ENCODE measurements around the gene PRSS50.

The PRSS50 gene

DNA sequence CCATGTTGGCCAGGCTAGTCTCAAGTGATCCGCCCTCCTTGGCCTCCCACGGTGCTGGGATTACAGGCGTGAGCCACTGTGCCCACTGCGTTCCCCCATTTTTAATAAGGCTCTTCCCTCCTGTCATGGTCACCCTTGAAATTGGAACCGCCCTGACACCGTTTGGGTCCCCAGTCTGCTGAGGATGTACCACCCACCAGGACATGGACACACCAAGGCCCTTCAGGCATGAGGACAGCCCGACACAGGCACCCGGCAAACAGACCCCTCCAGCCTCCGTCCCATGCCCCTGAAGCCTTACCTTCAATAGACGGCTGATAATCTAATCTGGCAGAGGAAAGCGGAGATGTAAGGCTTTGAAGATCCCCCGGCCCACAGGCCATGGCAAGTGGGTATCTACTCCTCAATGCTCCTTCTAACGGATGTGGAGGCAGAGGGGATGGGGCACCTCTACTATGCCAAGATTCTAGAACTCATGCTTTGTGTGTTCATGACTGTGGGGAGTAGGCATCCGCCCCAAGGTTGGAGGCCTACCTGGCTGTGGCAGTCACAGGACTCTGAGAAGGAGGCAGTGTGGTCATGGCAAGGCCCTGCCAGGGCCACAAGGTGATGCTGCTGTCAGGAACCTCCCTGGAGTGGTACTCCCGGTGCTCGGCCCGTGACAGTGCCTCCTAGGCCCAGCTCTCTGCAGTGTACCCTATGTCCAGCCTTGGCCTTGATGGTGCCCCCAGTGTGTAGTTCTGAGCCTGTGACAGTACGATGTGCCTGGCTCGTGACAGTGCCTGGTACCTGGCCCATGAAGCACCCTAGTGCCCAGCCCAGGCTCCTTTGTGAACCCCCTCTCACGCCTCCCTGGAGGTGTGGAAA lies 18.6 kb upstream of the PRSS50 start:
- TF ChIP-seq, protein P1, sequence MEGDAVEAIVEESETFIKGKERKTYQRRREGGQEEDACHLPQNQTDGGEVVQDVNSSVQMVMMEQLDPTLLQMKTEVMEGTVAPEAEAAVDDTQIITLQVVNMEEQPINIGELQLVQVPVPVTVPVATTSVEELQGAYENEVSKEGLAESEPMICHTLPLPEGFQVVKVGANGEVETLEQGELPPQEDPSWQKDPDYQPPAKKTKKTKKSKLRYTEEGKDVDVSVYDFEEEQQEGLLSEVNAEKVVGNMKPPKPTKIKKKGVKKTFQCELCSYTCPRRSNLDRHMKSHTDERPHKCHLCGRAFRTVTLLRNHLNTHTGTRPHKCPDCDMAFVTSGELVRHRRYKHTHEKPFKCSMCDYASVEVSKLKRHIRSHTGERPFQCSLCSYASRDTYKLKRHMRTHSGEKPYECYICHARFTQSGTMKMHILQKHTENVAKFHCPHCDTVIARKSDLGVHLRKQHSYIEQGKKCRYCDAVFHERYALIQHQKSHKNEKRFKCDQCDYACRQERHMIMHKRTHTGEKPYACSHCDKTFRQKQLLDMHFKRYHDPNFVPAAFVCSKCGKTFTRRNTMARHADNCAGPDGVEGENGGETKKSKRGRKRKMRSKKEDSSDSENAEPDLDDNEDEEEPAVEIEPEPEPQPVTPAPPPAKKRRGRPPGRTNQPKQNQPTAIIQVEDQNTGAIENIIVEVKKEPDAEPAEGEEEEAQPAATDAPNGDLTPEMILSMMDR (IDR thresholded peaks at IDR 0.05): no peak
- TF ChIP-seq ZFX (IDR thresholded peaks at IDR 0.05; ENCODE audit: borderline replicate concordance): no peak
- no peak overlapping the region for H3K27ac ChIP-seq

DNA sequence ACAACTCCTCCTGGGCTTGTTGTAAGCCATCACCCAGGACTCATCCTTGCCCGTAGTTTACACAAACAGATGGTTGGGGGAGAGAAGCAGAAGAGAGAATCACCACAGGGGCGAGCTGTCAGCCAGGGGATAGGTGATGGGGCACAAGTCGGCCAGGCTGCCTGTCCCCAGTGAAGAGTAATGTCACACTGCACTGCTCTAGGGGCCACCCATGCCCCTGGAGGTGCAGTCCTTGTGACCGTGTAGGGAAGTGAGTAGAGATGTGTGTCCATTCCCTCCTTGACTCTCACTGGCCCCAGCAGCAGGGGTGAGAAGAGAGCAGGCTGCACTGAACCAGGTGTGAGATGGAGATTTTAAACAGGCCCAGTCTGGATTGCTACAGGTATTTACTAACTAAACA lies 17.1 kb upstream of the PRSS50 start:
- no peak for TF ChIP-seq ZFX (IDR thresholded peaks at IDR 0.05; ENCODE audit: borderline replicate concordance)
- TF ChIP-seq, protein P1 (IDR thresholded peaks at IDR 0.05): no peak
- no peak overlapping the region for H3K27ac ChIP-seq

DNA sequence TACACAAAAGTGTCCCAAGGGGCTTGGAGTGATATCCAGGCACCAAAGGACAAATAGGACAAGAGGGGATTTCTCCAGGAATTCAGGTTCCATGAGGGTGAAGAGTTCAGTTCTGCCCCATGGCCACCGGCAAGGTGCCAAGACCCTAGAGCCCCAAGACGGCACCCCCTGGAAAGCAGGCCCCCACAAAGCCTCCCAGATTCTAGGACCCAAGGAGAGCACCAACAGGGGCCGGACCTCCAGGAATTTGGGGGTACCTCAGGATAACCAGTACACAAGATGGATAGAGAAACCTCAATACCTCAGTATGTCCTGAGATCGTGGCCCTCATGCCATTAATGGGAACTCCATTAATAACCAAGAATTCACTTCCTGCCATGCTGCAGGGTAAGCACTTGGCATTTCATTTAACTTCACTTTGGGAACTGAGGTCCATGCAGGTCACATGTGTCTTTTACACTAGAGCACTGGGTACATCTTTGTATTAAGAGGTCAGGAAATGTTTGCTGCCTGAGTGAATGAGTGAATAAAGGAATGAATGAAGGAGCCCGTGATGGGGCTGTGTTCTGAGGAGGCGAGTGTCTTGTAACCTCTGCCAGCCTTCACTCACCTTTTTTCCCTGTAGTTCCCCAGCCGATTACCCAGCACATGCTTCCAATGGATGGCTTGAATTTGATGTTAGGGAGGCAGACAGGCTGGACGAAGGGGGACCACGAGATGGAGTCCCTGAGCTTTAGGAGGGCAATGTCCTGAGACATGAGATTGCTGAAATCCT lies 15.5 kb upstream of the PRSS50 start:
- no peak overlapping the region for H3K27ac ChIP-seq
- TF ChIP-seq, protein P1 (IDR thresholded peaks at IDR 0.05): no peak
- no peak for TF ChIP-seq ZFX (IDR thresholded peaks at IDR 0.05; ENCODE audit: borderline replicate concordance)

DNA sequence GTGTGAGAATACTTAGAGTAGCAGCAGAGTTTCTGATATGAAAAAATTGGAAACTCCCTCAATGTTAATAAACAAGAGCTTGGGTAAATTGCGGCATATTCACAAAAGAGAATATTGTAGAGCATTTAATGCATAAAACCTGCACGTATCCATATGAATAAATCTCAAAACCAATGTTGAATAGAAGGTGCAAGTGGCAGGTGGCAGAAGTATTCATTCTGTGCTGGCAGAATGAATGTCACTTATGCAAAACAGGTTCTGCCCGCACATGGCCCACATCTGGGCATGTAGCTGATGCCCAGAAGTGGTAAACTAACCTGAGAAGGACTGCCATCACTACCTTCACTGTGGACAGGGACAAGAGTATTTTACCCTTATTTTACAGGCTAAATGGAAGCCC lies 14.1 kb upstream of the PRSS50 start:
- H3K27ac ChIP-seq: no peak overlapping the region
- TF ChIP-seq ZFX (IDR thresholded peaks at IDR 0.05; ENCODE audit: borderline replicate concordance): no peak
- TF ChIP-seq, protein P1 (IDR thresholded peaks at IDR 0.05): no peak

DNA sequence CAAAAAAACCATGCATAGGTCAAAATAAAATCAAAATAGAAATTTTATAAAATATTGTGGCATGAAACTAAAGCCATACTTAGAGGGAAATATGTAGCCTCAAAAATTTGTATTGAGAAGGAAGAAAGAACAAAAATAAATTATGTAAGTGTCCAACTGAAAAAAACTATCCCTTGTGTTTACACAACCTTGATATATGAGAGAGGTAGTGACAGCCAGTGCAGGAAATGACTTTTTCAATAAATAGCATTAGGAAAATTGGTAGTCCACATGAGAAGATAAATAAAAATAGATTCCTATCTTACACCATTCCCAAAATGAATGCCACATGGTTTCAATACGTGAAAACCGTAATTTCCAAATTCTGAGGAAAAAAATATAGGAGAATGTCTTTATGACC lies 13.2 kb upstream of the PRSS50 start:
- no peak for TF ChIP-seq ZFX (IDR thresholded peaks at IDR 0.05; ENCODE audit: borderline replicate concordance)
- TF ChIP-seq, protein P1 (IDR thresholded peaks at IDR 0.05): no peak
- H3K27ac ChIP-seq: no peak overlapping the region

DNA sequence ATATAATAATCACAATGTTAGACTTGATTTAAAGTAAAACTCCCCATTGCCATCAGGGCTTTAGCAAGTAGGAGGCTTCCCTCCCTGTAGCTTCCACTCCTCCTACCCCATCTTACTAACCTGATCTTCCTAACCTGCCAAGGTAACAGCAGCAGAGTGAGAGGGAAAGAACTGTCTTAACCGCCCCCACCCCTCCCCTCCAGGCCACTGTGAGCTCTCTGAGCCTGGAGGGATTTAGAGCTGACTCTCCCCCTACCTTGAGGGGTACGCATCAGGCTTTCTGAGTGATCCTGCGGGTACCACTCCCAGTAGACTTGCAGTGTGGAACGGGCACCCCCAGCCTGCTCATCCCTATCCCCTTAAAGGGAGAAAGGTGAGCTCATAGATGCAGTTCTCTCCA lies 11.4 kb upstream of the PRSS50 start:
- no peak overlapping the region for H3K27ac ChIP-seq
- TF ChIP-seq ZFX (IDR thresholded peaks at IDR 0.05; ENCODE audit: borderline replicate concordance): no peak
- TF ChIP-seq, protein P1 (IDR thresholded peaks at IDR 0.05): no peak

All from 22Rv1 (cell line).